Measurements from ENCODE around the gene ASB18. TPM values are rescaled to one million over a fixed set of nuclear protein-coding genes. Genes with fewer than 3 reads are reported as not detected.

ASB18 gene
- total and polyA plus RNA-seq, 2 of the 4 experiments (the other 2 are of a cell fraction): not detected

DNA sequence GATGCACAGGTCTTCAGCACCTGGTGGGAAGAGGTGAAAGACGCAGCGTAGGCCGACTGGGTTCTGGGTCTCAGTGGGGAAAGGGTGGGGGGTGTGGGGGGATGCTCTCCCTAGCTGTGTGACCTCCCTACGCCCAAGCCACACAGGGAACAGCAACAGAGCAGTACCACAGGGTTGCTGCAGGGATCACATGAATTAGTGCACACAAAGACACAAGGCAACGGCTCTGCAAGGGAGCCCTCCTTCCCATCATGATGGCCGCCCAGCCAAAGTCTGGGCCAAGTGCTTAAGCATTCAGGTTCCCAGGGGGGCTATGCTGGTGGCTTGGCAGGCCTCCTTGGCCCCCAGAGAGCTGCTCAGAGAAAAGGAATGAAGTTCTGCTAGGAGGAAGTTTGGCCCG, 67.8 kb downstream of the ASB18 start:
- ChIA-PET POLR2A (ENCODE audit: unreplicated experiment) (no interaction called here), CTCF (no interaction called here)
- Histone ChIP-seq H3K4me2 (ENCODE audit: low read depth, low read length) (no peak overlapping the region), H2BK5ac (ENCODE audit: low read depth, low read length, poor library complexity, severe bottlenecking) (no peak overlapping the region), H2AK9ac (replicated peaks; ENCODE audit: low read depth, low read length, poor library complexity) (no peak overlapping the region), H2BK15ac (ENCODE audit: low read depth, low read length) (no peak overlapping the region), H3K14ac (replicated peaks; ENCODE audit: low read depth, low read length) (no peak overlapping the region), H2BK120ac (ENCODE audit: low read depth, low read length) (no peak overlapping the region), H3K79me1 (ENCODE audit: low read depth in 1 of 2, low read length in 2 of 2) (no peaks in the 10 kb centered on the region), H4K5ac (ENCODE audit: low read depth, low read length) (no peak overlapping the region), H4K20me1 (ENCODE audit: insufficient read depth, low read length) (no peaks in the 10 kb centered on the region), H2BK20ac (ENCODE audit: low read depth, low read length) (no peak overlapping the region), H3K9me1 (ENCODE audit: insufficient read depth, low read length) (no peaks in the 10 kb centered on the region), H2AFZ (replicated peaks; ENCODE audit: low read length, poor library complexity) (peak overlapping the region; percentile 39), H3K4me1 (ENCODE audit: control insufficient read depth, insufficient read depth, low read length) (no peaks in the 10 kb centered on the region), H3K36me3 (ENCODE audit: control insufficient read depth, insufficient read depth, low read length) (no peaks in the 10 kb centered on the region), H3K23ac (ENCODE audit: low read depth, low read length) (no peak overlapping the region), H3K9me3 (ENCODE audit: control insufficient read depth, insufficient read depth, low read length) (no peaks in the 10 kb centered on the region), H3K4ac (ENCODE audit: low read depth, low read length) (no peak overlapping the region), H2AK5ac (ENCODE audit: low read depth, low read length) (no peak overlapping the region), H4K8ac (ENCODE audit: low read depth in 2 of 2, low read length in 2 of 2) (no peak overlapping the region), H3K9ac (ENCODE audit: low read depth, low read length) (no peak overlapping the region), H4K91ac (ENCODE audit: insufficient read depth, low read depth, low read length) (no peak overlapping the region), H3K27me3 (ENCODE audit: control insufficient read depth, insufficient read depth, low read length) (peaks cover 12% of the 10 kb centered on the region), H3K27ac (ENCODE audit: insufficient read depth, low read length) (no peak overlapping the region), H3K4me3 (ENCODE audit: insufficient read depth, low read depth, low read length) (no peak overlapping the region), H3K56ac (ENCODE audit: extremely low read depth, insufficient read depth, low read length) (no peak overlapping the region), H3K18ac (ENCODE audit: low read depth, low read length) (no peak overlapping the region)
- ATAC-seq (ENCODE audit: low read depth) (no peak), DNase-seq (no peak)
- BruUV-seq (replicated peaks): no TSS peak
- intact Hi-C loops (cut with micrococcal nuclease): no loop called here
- no CpG with 5 or more reads among the region's 7 CpGs for WGBS, 2 experiments (ENCODE audit: extremely low coverage in 2 of 2, insufficient read length in 1 of 2)
- TF ChIP-seq, protein P1, sequence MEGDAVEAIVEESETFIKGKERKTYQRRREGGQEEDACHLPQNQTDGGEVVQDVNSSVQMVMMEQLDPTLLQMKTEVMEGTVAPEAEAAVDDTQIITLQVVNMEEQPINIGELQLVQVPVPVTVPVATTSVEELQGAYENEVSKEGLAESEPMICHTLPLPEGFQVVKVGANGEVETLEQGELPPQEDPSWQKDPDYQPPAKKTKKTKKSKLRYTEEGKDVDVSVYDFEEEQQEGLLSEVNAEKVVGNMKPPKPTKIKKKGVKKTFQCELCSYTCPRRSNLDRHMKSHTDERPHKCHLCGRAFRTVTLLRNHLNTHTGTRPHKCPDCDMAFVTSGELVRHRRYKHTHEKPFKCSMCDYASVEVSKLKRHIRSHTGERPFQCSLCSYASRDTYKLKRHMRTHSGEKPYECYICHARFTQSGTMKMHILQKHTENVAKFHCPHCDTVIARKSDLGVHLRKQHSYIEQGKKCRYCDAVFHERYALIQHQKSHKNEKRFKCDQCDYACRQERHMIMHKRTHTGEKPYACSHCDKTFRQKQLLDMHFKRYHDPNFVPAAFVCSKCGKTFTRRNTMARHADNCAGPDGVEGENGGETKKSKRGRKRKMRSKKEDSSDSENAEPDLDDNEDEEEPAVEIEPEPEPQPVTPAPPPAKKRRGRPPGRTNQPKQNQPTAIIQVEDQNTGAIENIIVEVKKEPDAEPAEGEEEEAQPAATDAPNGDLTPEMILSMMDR (conservative IDR thresholded peaks at IDR 0.05; ENCODE audit: low read depth, low read length): no peak
- no peak for TF ChIP-seq POLR2A (IDR thresholded peaks at IDR 0.05; ENCODE audit: low read depth, low read length)
- in situ Hi-C loops (cut with MboI; ENCODE audit: low sequenced_read_pairs): no loop called here
- dilution Hi-C loops (cut with HindIII; ENCODE audit: low sequenced_read_pairs, unreplicated experiment): loop anchor here (25.0 kb wide), 1 partner anchor 409 kb away; no protein-coding TSS in a partner anchor
